H1 (cell line): ENCODE measurements around the gene HTRA2. TPM values are rescaled to one million over a fixed set of nuclear protein-coding genes. Genes with fewer than 3 reads are reported as not detected.

ENCODE experiments used
- BRCA1 ChIP-seq: IDR thresholded peaks from 2 replicates; pipeline ENCODE4 v1.6.1; 2012; ENCODE audit warnings: low read depth, low read length, improper control_type of control experiment
- CEBPB ChIP-seq: IDR thresholded peaks from 2 replicates; pipeline ENCODE4 v1.6.1; 2012; ENCODE audit warnings: low read depth, low read length
- CHD2 ChIP-seq: IDR thresholded peaks from 2 replicates; pipeline ENCODE4 v1.6.1; 2012; ENCODE audit warnings: low read length, improper control_type of control experiment
- CREB1 ChIP-seq: IDR thresholded peaks from 2 replicates; pipeline ENCODE4 v1.6.1; 2012; ENCODE audit warnings: inconsistent platforms
- EGR1 ChIP-seq: IDR thresholded peaks from 2 replicates; pipeline ENCODE4 v1.6.1; 2011; ENCODE audit warnings: low read depth, low read length, borderline replicate concordance
- EZH2 ChIP-seq: fragments of 200-600 bp; sonication (generic); IDR thresholded peaks from 2 replicates; pipeline ENCODE4 v1.7.1; 2012; ENCODE audit warnings: low read depth, mild to moderate bottlenecking, moderate library complexity, low read length, inconsistent platforms; ENCODE audit not compliant: severe bottlenecking
- GTF2F1 ChIP-seq: IDR thresholded peaks from 2 replicates; pipeline ENCODE4 v1.6.1; 2012; ENCODE audit warnings: low read depth, low read length, improper control_type of control experiment, borderline replicate concordance
- JUN ChIP-seq: IDR thresholded peaks from 2 replicates; pipeline ENCODE4 v1.6.1; 2011; ENCODE audit warnings: low read depth, mild to moderate bottlenecking, improper control_type of control experiment, low read length
- JUND ChIP-seq: IDR thresholded peaks from 2 replicates; pipeline ENCODE4 v1.6.1; 2011; ENCODE audit warnings: mild to moderate bottlenecking, improper control_type of control experiment, low read length
- KDM1A ChIP-seq: fragments of 200-600, 300-600 bp; sonication (generic); IDR thresholded peaks from 2 replicates; pipeline ENCODE4 v1.7.1; 2016; ENCODE audit warnings: mild to moderate bottlenecking, low read length, borderline replicate concordance
- KDM4A ChIP-seq: IDR thresholded peaks from one replicate; pipeline ENCODE4 v1.7.1; 2012; ENCODE audit warnings: low read depth, mild to moderate bottlenecking, moderate library complexity, low read length, inconsistent platforms; ENCODE audit not compliant: severe bottlenecking
- MAFK ChIP-seq: IDR thresholded peaks from 2 replicates; pipeline ENCODE4 v1.6.1; 2012; ENCODE audit warnings: low read depth, mild to moderate bottlenecking, improper control_type of control experiment, low read length
- POLR2A ChIP-seq, 2 experiments: IDR thresholded peaks; 1 replicate in 1 of 2; 2 replicates in 1 of 2; pipeline ENCODE4 v1.6.1; 2011; ENCODE audit warnings: low read depth in 2 of 2, low read length in 2 of 2, mild to moderate bottlenecking in 2 of 2; ENCODE audit errors: control extremely low read depth in 1 of 2
- POLR2AphosphoS5 ChIP-seq: IDR thresholded peaks from 2 replicates; pipeline ENCODE4 v1.6.1; 2011; ENCODE audit warnings: low read depth, low read length
- POU5F1 ChIP-seq: IDR thresholded peaks from 2 replicates; pipeline ENCODE4 v1.6.1; 2011; ENCODE audit warnings: low read depth, mild to moderate bottlenecking, low read length, moderate library complexity
- RBBP5 ChIP-seq: IDR thresholded peaks from 2 replicates; pipeline ENCODE4 v1.7.1; 2012; ENCODE audit warnings: low read depth, mild to moderate bottlenecking, inconsistent platforms, low read length, moderate library complexity, borderline replicate concordance
- SIRT6 ChIP-seq: IDR thresholded peaks from one replicate; pipeline ENCODE4 v1.7.1; 2012; ENCODE audit warnings: low read length, inconsistent platforms
- SP4 ChIP-seq: IDR thresholded peaks from 2 replicates; pipeline ENCODE4 v1.6.1; 2012; ENCODE audit warnings: low read length, inconsistent platforms
- SUZ12 ChIP-seq: fragments of 200-600 bp; sonication (generic); IDR thresholded peaks from 2 replicates; pipeline ENCODE4 v1.6.1; 2012; ENCODE audit warnings: mild to moderate bottlenecking, inconsistent platforms, low read length, moderate library complexity, mixed read lengths
- TAF7 ChIP-seq: optimal IDR thresholded peaks from 2 replicates; pipeline ENCODE3; 2011; ENCODE audit warnings: low read depth, mild to moderate bottlenecking, inconsistent platforms, low read length, moderate library complexity, borderline replicate concordance
- polyA plus RNA-seq, 7 experiments: library from polyadenylated mRNA; depleted of rRNA in 3 of 7; stranded (reverse) in 5 of 7; unstranded in 2 of 7; fragments of >200 nt in 5 of 7; fragments of 200-250 nt in 2 of 7; gene quantifications; 1 replicate in 5 of 7; 2 replicates in 1 of 7; 4 replicates in 1 of 7; pipeline versions ENCODE4 v1.2.1 to v1.2.3, GENCODE V29; 2011 to 2013; ENCODE audit warnings: missing spikeins in 2 of 7, mixed read lengths in 2 of 7
- total RNA-seq: library from RNA; stranded (reverse); fragmentation: NEBNext Ultra II Directional; extraction: Animal tissue kit (Norgen Biotek cat#: 25700); gene quantifications from 2 replicates; pipeline ENCODE4 v1.2.1, GENCODE V29; 2021
- TF ChIP-seq, protein P1 (sequence below): IDR thresholded peaks from 2 replicates; pipeline ENCODE4 v1.6.1; 2012; ENCODE audit warnings: inconsistent platforms
- TF ChIP-seq, protein P2 (sequence below): IDR thresholded peaks from 2 replicates; pipeline ENCODE4 v1.6.1; 2011; ENCODE audit warnings: low read length, improper control_type of control experiment
- TF ChIP-seq, protein P3 (sequence below): IDR thresholded peaks from 2 replicates; pipeline ENCODE4 v1.6.1; 2011; ENCODE audit warnings: low read depth, mild to moderate bottlenecking, low read length; ENCODE audit not compliant: insufficient read depth

The HTRA2 gene
- total and polyA plus RNA-seq, 2 of the 8 experiments (the other 6 are each of a cell fraction or from before 2014, with no cell fraction given): 21.6 to 37.6 TPM

DNA sequence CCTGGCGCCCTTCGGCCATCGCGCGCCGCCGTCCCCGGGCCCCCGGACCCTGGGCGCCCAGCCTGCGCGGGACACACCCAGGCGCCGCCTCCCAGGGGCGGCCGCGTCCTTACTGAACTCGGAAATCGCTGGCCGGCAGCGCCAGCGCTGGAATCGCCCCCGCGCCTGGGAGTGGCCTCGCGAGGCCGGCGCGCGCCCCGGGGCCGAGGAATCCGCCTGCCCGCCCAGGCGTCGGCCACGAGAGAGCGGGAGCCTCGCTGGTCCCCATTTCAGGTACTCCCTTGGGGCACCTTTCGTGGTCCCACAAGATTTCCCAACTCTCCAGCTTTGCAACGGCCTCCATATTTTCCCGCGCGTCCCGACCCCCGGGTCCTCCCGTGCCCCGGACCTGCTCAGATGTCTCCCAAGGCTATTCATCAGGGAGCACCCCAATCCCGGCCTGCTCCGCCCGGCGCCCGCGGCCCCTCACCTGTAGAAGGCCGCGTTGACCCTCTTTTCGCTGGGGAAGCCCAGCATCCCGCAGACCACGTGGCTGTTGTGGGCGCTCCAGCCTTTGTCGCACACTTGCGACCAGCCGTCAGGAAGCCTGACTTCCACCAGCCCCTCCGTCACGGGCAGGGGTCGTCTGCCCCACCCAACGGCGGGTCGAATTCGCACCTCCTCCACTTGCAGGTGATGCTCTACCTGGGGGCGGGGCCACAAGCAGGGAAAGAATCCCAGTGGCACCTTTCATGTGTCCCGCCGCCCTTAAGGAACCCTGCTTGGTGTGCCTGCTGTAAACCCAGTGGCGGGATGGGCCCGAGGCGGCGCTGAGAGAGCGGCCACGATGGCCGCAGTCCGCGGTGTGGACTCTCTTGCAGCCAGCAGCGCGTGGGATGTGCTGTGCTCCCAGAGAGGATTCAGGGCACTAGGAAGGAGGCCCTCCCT is 19.4 kb downstream of the HTRA2 start (continued):
- TF ChIP-seq, protein P1, sequence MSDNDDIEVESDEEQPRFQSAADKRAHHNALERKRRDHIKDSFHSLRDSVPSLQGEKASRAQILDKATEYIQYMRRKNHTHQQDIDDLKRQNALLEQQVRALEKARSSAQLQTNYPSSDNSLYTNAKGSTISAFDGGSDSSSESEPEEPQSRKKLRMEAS: peak; percentile 95
- TF ChIP-seq EGR1 (peak; percentile 62), GTF2F1 (no peak), POLR2A (IDR thresholded peaks at IDR 0.05; ENCODE audit: control extremely low read depth in 1 of 2, low read depth in 2 of 2, low read length in 2 of 2) (peak in 1 of 2 experiments; percentile 63; a peak in 2 of 3 replicates), KDM4A (peak; percentile 92), JUN (no peak), CHD2 (no peak), BRCA1 (no peak), SP4 (no peak), MAFK (no peak), POLR2AphosphoS5 (peak; percentile 82; the same call in 1 of the 2 replicates), KDM1A (no peak; the same call in 1 of the 2 replicates), EZH2 (peak; percentile 53), TAF7 (peak; percentile 42), POU5F1 (no peak), JUND (no peak), CEBPB (no peak), SUZ12 (peak; percentile 62; the same call in 1 of the 2 replicates), CREB1 (peak; percentile 78; the same call in 1 of the 2 replicates), RBBP5 (peak; percentile 29; the same call in 1 of the 2 replicates), SIRT6 (no peak)
- TF ChIP-seq, protein P2, sequence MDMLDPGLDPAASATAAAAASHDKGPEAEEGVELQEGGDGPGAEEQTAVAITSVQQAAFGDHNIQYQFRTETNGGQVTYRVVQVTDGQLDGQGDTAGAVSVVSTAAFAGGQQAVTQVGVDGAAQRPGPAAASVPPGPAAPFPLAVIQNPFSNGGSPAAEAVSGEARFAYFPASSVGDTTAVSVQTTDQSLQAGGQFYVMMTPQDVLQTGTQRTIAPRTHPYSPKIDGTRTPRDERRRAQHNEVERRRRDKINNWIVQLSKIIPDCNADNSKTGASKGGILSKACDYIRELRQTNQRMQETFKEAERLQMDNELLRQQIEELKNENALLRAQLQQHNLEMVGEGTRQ: no peak
- TF ChIP-seq, protein P3, sequence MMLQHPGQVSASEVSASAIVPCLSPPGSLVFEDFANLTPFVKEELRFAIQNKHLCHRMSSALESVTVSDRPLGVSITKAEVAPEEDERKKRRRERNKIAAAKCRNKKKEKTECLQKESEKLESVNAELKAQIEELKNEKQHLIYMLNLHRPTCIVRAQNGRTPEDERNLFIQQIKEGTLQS: no peak
